Measurements from ENCODE around the gene CFAP54.

The CFAP54 gene

GRCh38 chr12:96846293-96846692 lies 356.9 kb downstream of the CFAP54 start:
- DNase-seq (ENCODE audit: low read depth) = peak; percentile 47
- no peak for TF ChIP-seq MYC (IDR thresholded peaks at IDR 0.05; ENCODE audit: low read depth, low read length)
- no peak for TF ChIP-seq POLR2A (IDR thresholded peaks at IDR 0.05; ENCODE audit: extremely low read depth, insufficient read length)
- TF ChIP-seq CTCF (IDR thresholded peaks at IDR 0.05; ENCODE audit: low read depth, low read length) = no peak
- no peak for TF ChIP-seq MAX (IDR thresholded peaks at IDR 0.05; ENCODE audit: low read depth, low read length)
- no peak overlapping the region for H3K4me3 ChIP-seq (ENCODE audit: low read depth, low read length)

- TF ChIP-seq CTCF (IDR thresholded peaks at IDR 0.05; ENCODE audit: low read depth, low read length) (no peak), MAX (IDR thresholded peaks at IDR 0.05; ENCODE audit: low read depth, low read length) (no peak), POLR2A (IDR thresholded peaks at IDR 0.05; ENCODE audit: extremely low read depth, insufficient read length) (no peak), MYC (IDR thresholded peaks at IDR 0.05; ENCODE audit: low read depth, low read length) (no peak)
- no peak overlapping the region for H3K4me3 ChIP-seq (ENCODE audit: low read depth, low read length)
- DNase-seq (ENCODE audit: low read depth) = no peak
Observed at GRCh38 chr12:96850676-96851075, 361.3 kb downstream of the CFAP54 start.

GRCh38 chr12:96858162-96858561 lies 368.8 kb downstream of the CFAP54 start:
- no peak overlapping the region for H3K4me3 ChIP-seq (ENCODE audit: low read depth, low read length)
- DNase-seq (ENCODE audit: low read depth) = no peak
- TF ChIP-seq MAX (IDR thresholded peaks at IDR 0.05; ENCODE audit: low read depth, low read length) (no peak), CTCF (IDR thresholded peaks at IDR 0.05; ENCODE audit: low read depth, low read length) (no peak), MYC (IDR thresholded peaks at IDR 0.05; ENCODE audit: low read depth, low read length) (no peak), POLR2A (IDR thresholded peaks at IDR 0.05; ENCODE audit: extremely low read depth, insufficient read length) (no peak)

- no peak for DNase-seq (ENCODE audit: low read depth)
- H3K4me3 ChIP-seq (ENCODE audit: low read depth, low read length) = no peak overlapping the region
- TF ChIP-seq MAX (IDR thresholded peaks at IDR 0.05; ENCODE audit: low read depth, low read length) (no peak), MYC (IDR thresholded peaks at IDR 0.05; ENCODE audit: low read depth, low read length) (no peak), CTCF (IDR thresholded peaks at IDR 0.05; ENCODE audit: low read depth, low read length) (no peak), POLR2A (IDR thresholded peaks at IDR 0.05; ENCODE audit: extremely low read depth, insufficient read length) (no peak)
Observed at GRCh38 chr12:96861656-96862055, 372.3 kb downstream of the CFAP54 start.

GRCh38 chr12:96862326-96862725 lies 372.9 kb downstream of the CFAP54 start:
- no peak overlapping the region for H3K4me3 ChIP-seq (ENCODE audit: low read depth, low read length)
- DNase-seq (ENCODE audit: low read depth) = no peak
- TF ChIP-seq POLR2A (IDR thresholded peaks at IDR 0.05; ENCODE audit: extremely low read depth, insufficient read length) (no peak), MAX (IDR thresholded peaks at IDR 0.05; ENCODE audit: low read depth, low read length) (no peak), CTCF (IDR thresholded peaks at IDR 0.05; ENCODE audit: low read depth, low read length) (no peak), MYC (IDR thresholded peaks at IDR 0.05; ENCODE audit: low read depth, low read length) (no peak)

GRCh38 chr12:96864335-96864734 lies 375.0 kb downstream of the CFAP54 start:
- no peak overlapping the region for H3K4me3 ChIP-seq (ENCODE audit: low read depth, low read length)
- TF ChIP-seq CTCF (IDR thresholded peaks at IDR 0.05; ENCODE audit: low read depth, low read length) (no peak), POLR2A (IDR thresholded peaks at IDR 0.05; ENCODE audit: extremely low read depth, insufficient read length) (no peak), MAX (IDR thresholded peaks at IDR 0.05; ENCODE audit: low read depth, low read length) (no peak), MYC (IDR thresholded peaks at IDR 0.05; ENCODE audit: low read depth, low read length) (no peak)
- DNase-seq (ENCODE audit: low read depth) = no peak
